Measurements from ENCODE around the gene IMP3.

Gene IMP3

GRCh38 chr15:75672646-75673425, 32.8 kb upstream of the IMP3 start:
- no peak for DNase-seq

GRCh38 chr15:75671730-75672602, 31.9 kb upstream of the IMP3 start:
- no peak for DNase-seq

- no peak for DNase-seq
These were observed 29.8 kb upstream of the IMP3 start for GRCh38 chr15:75669879-75670212.

DNA sequence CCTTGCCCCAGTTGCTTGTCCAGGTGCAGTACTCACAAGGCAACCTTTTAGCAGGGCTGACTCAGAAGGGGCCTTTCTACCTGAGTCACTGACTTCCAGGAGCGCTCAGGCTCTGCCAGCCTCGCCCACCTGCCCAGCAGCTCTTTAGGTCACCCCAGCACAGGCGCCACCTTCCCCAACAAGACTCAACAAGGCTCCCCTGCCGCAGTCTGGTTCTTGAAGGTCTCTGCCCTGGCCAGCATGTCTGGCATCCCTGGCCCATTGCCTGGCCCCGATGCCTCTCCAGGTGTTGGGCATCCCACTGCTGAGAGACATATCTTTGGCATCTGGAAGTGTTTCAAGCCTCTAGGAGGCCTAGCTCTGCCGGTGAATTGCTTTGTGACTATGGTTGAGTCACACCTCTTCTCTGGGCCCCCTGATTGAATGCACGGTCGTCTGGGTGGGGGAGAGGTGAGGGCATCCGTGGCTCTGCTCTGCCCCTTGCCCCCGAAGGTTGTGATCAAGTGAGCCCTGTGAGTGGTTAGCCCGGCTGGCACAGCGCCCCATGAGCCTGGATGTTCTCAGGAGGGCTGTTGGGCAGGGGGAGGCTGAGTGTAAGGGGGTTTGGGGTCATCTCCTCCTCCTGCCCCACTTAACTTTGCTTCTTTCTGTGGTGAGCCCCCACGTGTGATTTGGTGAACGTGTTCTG, 29.3 kb upstream of the IMP3 start:
- DNase-seq, result peak; percentile 24

- DNase-seq, result no peak
These were observed 26.9 kb upstream of the IMP3 start for GRCh38 chr15:75666823-75667501.

DNA sequence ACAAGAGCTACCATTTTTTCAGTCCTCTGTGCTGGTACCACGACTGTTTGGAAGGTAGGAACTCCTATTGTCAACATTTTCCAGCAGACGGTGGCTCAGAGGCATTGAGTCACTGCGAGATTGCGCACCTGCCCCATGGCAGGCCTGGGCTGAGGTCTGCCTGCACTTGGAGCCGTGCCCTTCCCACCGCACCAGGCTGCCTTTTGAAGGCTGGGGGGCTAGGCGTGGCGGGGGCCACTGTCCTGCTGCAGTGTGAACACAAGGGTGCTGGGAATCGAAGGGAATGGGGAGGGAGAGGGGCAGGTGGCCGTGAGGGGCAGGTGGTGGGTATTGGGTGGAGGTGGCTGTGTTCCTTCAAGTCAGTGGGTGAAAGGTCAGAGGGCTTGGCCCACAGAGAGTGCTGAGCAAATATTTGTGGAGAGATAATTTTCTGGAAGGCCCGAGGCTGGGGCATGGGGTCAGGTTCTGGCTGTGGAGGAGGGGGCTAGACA, 24.0 kb upstream of the IMP3 start:
- DNase-seq, result no peak

- no peak for DNase-seq
These were observed 22.9 kb upstream of the IMP3 start for GRCh38 chr15:75662823-75663519.

DNA sequence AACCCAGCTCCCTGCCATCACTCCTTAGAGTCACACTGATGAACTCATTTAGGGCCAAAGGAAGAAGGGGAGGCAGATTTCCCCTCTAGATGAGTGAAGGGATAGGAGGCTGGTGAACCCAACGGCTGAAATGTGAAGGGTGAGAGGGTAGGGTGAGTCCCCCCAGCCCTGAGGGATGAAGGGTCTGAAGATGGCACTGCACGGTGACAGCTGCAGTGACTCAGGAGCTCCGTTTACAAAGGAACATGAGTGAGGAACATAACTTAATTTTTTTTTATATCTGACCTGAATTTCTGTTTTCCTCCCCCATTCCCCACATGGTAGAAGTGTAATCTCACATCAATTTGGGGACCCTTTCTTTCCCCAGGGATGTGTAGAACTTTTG, 21.7 kb upstream of the IMP3 start:
- DNase-seq, result no peak

GRCh38 chr15:75661100-75661755, 21.2 kb upstream of the IMP3 start:
- no peak for DNase-seq

- no peak for DNase-seq
These were observed 20.1 kb upstream of the IMP3 start for GRCh38 chr15:75659928-75660645.

DNA sequence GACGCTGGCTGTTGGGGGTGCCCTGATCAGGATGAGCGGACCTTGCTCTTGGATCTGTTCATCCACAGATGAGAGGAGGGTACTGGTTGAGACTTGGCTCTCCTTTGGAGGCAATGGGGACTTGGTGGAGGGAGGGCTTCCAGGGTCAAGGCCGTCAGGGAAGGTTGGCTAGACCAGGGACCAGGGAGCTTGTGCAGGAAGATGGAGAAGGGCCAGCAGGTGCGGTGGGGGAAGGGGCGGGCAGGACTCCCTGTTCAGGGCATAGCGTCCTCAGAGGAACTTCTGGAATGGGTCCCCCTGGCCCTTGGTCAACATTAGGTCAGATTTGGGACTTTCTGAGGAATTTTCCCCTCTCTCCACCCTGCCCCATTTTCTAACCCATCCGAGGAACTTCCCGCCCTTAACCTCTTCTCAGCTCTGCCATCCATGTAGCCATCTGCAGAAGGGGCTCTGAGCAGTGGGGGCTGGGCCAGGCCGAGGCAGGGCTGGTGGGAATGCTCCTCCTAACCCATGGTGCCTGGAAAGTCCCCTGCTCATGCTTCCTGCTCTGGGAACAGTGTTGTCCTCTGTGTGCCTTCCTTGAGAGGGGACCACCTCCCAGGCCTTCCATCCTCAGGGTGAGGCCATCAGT, 19.2 kb upstream of the IMP3 start:
- DNase-seq, result no peak

- DNase-seq, result no peak
These were observed 16.8 kb upstream of the IMP3 start for GRCh38 chr15:75656813-75657212.

- no peak for DNase-seq
These were observed 16.3 kb upstream of the IMP3 start for GRCh38 chr15:75656331-75656730.

GRCh38 chr15:75655931-75656330, 15.9 kb upstream of the IMP3 start:
- DNase-seq, result no peak

DNA sequence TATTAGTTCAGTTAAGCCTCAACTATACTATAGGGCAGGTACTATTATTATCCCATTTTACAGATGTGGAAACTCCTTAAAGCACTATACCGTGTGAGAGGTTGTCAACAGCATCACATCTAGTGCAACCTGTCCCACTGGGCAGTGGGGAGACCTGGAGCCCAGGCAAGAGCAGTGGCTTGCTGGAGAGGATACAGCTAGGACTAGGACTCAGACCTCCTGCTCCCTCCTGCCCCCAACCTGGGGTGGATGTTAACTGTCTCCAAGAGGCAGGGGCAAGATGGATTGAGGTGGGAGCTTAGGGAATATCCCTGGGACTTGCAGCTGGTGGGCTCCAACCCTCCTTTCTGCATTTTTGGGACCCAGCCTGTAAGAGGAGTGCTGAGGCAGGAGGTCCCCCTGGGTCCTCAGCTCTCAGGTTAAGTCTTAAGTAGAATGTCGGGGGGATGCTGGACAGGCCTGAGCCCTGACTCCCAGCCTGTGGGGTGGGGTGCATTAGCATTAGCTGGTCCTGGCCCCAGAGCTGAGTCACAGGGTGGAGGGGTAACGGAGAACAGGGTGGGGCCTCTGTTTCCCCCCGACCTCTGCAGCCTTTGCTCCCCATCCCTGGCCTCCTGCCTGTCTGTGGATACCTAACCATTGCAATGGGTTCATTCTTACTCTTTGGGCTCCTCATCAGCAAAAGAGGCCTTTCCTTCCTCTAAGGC, 14.3 kb upstream of the IMP3 start:
- no peak for DNase-seq

DNA sequence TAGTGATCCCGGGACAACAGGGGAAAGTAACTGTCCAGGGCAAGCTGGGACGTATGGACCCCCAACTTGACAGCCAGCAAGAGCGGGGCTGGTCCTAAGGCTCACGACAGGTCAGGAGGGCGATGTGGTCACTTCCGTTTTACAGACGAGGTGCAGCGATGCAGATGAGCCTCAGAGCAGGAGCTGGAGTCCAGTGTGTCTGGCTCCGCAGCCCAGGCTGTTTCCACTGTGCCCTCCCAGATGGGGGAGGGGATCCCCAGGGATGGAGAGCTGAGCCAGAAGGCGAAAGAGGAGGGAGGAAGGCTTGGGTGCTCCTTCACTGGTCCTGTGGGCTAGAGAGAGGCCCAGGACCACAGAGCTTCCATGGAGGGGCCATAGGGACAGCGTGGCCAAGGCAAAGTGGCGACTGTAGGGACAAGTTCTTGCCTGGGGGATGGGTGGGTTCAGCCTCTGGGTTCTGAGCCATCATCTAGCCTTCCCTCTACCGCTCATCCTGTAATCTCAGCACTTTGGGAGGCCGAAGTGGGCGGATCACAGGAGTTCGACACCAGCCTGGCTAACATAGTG, 13.4 kb upstream of the IMP3 start:
- no peak for DNase-seq

DNA sequence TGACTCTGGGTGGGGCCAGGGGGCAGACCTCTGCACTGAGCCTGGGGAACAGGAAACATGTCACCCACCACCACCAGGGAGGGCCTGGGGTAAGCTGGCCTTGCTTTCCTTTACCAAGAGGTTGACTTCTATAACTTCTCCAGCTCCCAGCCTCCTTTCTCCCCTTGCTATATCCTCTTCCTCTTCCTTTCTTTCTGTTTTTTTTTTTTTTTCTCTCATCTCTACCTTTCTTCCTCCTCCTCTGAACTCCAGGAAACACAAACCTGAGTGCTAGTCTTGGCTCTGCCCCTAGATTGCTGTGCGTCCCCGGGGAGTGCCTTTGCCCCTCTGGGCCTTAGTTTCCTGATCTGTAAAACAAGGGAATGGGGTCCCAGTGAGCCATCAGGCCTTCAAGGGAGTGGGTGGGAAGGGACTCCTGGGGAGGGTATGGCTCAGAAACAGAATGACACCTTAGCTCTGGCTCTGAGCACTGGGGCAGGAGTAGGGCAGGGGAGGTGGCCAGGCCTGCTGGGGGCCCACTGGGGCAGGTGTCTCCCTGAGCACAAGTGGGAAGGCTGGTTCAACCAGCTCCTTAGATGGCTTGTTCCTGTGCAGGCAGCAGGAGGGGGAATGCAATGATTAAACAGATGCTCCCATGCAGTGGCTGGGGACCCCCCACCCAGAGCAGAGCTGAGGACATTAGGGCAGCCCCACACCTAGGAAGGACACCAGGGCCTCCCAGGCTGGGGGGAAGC, 12.0 kb upstream of the IMP3 start:
- no peak for DNase-seq

GRCh38 chr15:75650908-75651809, 11.1 kb upstream of the IMP3 start:
- no peak for DNase-seq

Data from activated CD4-positive, alpha-beta T cell treated with anti-CD3 and anti-CD28 coated beads for 48 hours (primary cell).